ENCODE measurements around the gene LNP1. TPM values are rescaled to one million over a fixed set of nuclear protein-coding genes. Genes with fewer than 3 reads are reported as not detected.

LNP1 gene
- total RNA-seq, 4 donors from 2014 or later: 1.8 to 3.7 (median 2.4) TPM

GRCh38 chr3:100503448-100503847, 102.1 kb downstream of the LNP1 start:
- intact Hi-C loops (cut with DNase I): no loop called here
- H3K4me1 ChIP-seq: peaks cover 0 to 7% (median 3%) of the 10 kb centered on the region in 4 donors
- H3K36me3 ChIP-seq: no peaks in the 10 kb centered on the region
- no peak overlapping the region for H3K27ac ChIP-seq (replicated peaks in 1 of 4)
- H3K4me3 ChIP-seq: no peak overlapping the region
- DNase-seq (ENCODE audit: extremely low spot score): no peak
- H3K27me3 ChIP-seq: no peaks in the 10 kb centered on the region
- TF ChIP-seq CTCF (IDR thresholded peaks at IDR 0.05) (no peak), POLR2A (IDR thresholded peaks at IDR 0.05; ENCODE audit: low read depth) (no peak), POLR2AphosphoS5 (IDR thresholded peaks at IDR 0.05) (no peak), EP300 (IDR thresholded peaks at IDR 0.05) (no peak)
- no peaks in the 10 kb centered on the region for H3K9me3 ChIP-seq
- WGBS: 94% methylated on average over 1 of the region's 1 CpG

Other genes starting within 250 kb of the LNP1 start
- 10 to 100 TPM; 21.2 to 32.8 (median 26.9) TPM for gene TBC1D23, start 140.5 kb upstream of the LNP1 start, total RNA-seq
- 10 to 100 TPM; 15.6 to 34.1 (median 18.5) TPM for gene NIT2, start 66.8 kb upstream of the LNP1 start, total RNA-seq
- gene TOMM70, start 450 bp upstream of the LNP1 start, total RNA-seq: 10 to 100 TPM; 43.4 to 50.6 (median 46.4) TPM
- 10 to 100 TPM in 2 of 4 donors, 1 to 10 TPM in 2; 8.7 to 17.2 (median 9.6) TPM for gene TMEM45A, start 91.1 kb downstream of the LNP1 start, total RNA-seq
- not detected for gene ADGRG7, start 208.1 kb downstream of the LNP1 start, total RNA-seq